Neural cell (in vitro differentiated cells): ENCODE data around the gene GYPC. TPM values are rescaled to one million over a fixed set of nuclear protein-coding genes. Genes with fewer than 3 reads are reported as not detected.

Experiments used
- H2AFZ ChIP-seq: fragments of 200-600, 300-800 bp; sonication (generic), shearing (Covaris generic); 2 replicates; pipeline ENCODE4 v1.6.0; 2014; ENCODE audit warnings: low read depth, mild to moderate bottlenecking, antibody characterized with exemption, low read length, moderate library complexity
- H3F3A ChIP-seq: fragments of 200-600 bp; shearing (Covaris generic); 2 replicates; pipeline ENCODE4 v1.6.1; 2016; ENCODE audit warnings: mild to moderate bottlenecking, moderate library complexity, mixed read lengths, antibody characterized with exemption, low read length; ENCODE audit not compliant: insufficient read depth, poor library complexity, severe bottlenecking
- H3K27ac ChIP-seq: fragments of 200-600, 300-800 bp; sonication (generic), shearing (Covaris generic); 2 replicates; pipeline ENCODE4 v1.5.1; 2014; ENCODE audit warnings: mild to moderate bottlenecking, low read length, moderate library complexity
- H3K27me3 ChIP-seq: fragments of 300-800, 200-600 bp; sonication (generic), shearing (Covaris generic); 2 replicates; pipeline ENCODE4 v1.6.0; 2014; ENCODE audit warnings: mild to moderate bottlenecking, low read depth, low read length, moderate library complexity; ENCODE audit not compliant: insufficient read depth
- H3K36me3 ChIP-seq: fragments of 300-800, 200-600 bp; sonication (generic), shearing (Covaris generic); 2 replicates; pipeline ENCODE4 v1.5.1; 2014; ENCODE audit warnings: mild to moderate bottlenecking, antibody characterized with exemption, low read length, moderate library complexity; ENCODE audit not compliant: insufficient read depth
- H3K4me2 ChIP-seq: fragments of 300-800, 200-600 bp; sonication (generic), shearing (Covaris generic); 2 replicates; pipeline ENCODE4 v1.6.0; 2014; ENCODE audit warnings: mild to moderate bottlenecking, low read length
- H3K4me3 ChIP-seq: fragments of 300-800, 200-600 bp; sonication (generic), shearing (Covaris generic); 2 replicates; pipeline ENCODE4 v1.5.1; 2014; ENCODE audit warnings: mild to moderate bottlenecking, low read length, moderate library complexity
- H3K79me2 ChIP-seq: fragments of 200-600 bp; shearing (Covaris generic); replicated peaks from 2 replicates; pipeline ENCODE4 v1.6.0; 2014; ENCODE audit warnings: mild to moderate bottlenecking, low read length, moderate library complexity; ENCODE audit not compliant: insufficient read depth
- H3K9ac ChIP-seq: fragments of 300-800, 200-600 bp; sonication (generic), shearing (Covaris generic); 2 replicates; pipeline ENCODE4 v1.6.1; 2016; ENCODE audit warnings: mild to moderate bottlenecking, low read length, mixed read lengths
- H3K9me2 ChIP-seq: fragments of 200-600 bp; shearing (Covaris generic); 2 replicates; pipeline ENCODE4 v1.6.1; 2016; ENCODE audit warnings: mild to moderate bottlenecking, low read length, mixed read lengths; ENCODE audit not compliant: insufficient read depth
- H3K9me3 ChIP-seq: fragments of 200-600, 300-800 bp; sonication (generic), shearing (Covaris generic); 2 replicates; pipeline ENCODE4 v1.6.1; 2016; ENCODE audit warnings: mild to moderate bottlenecking, mixed run types, low read length, moderate library complexity, mixed read lengths
- H4K20me1 ChIP-seq: fragments of 200-600 bp; shearing (Covaris generic); 2 replicates; pipeline ENCODE4 v1.6.1; 2016; ENCODE audit warnings: mild to moderate bottlenecking, mixed run types; ENCODE audit not compliant: insufficient read depth
- CTCF ChIP-seq: fragments of 450-650 bp; IDR thresholded peaks from 2 replicates; pipeline ENCODE4 v1.5.1; 2014; ENCODE audit warnings: antibody characterized with exemption, mild to moderate bottlenecking, moderate library complexity; ENCODE audit not compliant: poor library complexity, severe bottlenecking
- EP300 ChIP-seq: fragments of 450-650 bp; conservative IDR thresholded peaks from 2 replicates; pipeline ENCODE4 v1.6.1; 2014; ENCODE audit warnings: antibody characterized with exemption, mild to moderate bottlenecking, moderate library complexity; ENCODE audit not compliant: poor library complexity, severe bottlenecking
- EZH2 ChIP-seq: fragments of 200-600, 300-800 bp; shearing (Covaris generic), sonication (generic); IDR thresholded peaks from 2 replicates; pipeline ENCODE4 v1.6.1; 2014; ENCODE audit warnings: antibody characterized with exemption, low read length, borderline replicate concordance, mild to moderate bottlenecking; ENCODE audit not compliant: insufficient read depth, poor library complexity, severe bottlenecking
- MXI1 ChIP-seq: fragments of 450-650 bp; conservative IDR thresholded peaks from 2 replicates; pipeline ENCODE4 v1.6.1; 2014; ENCODE audit warnings: antibody characterized with exemption, mild to moderate bottlenecking; ENCODE audit not compliant: poor library complexity, severe bottlenecking
- POLR2AphosphoS5 ChIP-seq: IDR thresholded peaks from 2 replicates; pipeline ENCODE4 v1.6.1; 2012
- RAD21 ChIP-seq: fragments of 450-650 bp; conservative IDR thresholded peaks from 2 replicates; pipeline ENCODE4 v1.6.1; 2014; ENCODE audit warnings: antibody characterized with exemption, mild to moderate bottlenecking, moderate library complexity
- REST ChIP-seq: IDR thresholded peaks from 2 replicates; pipeline ENCODE4 v1.6.1; 2012; ENCODE audit warnings: borderline replicate concordance
- SMC3 ChIP-seq: fragments of 450-650 bp; conservative IDR thresholded peaks from 2 replicates; pipeline ENCODE4 v1.6.1; 2014; ENCODE audit warnings: antibody characterized with exemption, mild to moderate bottlenecking, moderate library complexity; ENCODE audit not compliant: poor library complexity
- TAF1 ChIP-seq: IDR thresholded peaks from 2 replicates; pipeline ENCODE4 v1.6.1; 2012; ENCODE audit warnings: low read depth
- polyA plus RNA-seq: library from polyadenylated mRNA; depleted of rRNA; stranded (reverse); fragments of >200 nt; gene quantifications from 2 replicates; pipeline ENCODE4 v1.2.3, GENCODE V29; 2014

GYPC gene
- polyA plus RNA-seq, 1 donor from 2014 or later, result 0.40 TPM

- Histone ChIP-seq H4K20me1 (no peaks in the 10 kb centered on the region), H3K79me2 (no peaks in the 10 kb centered on the region), H3K27me3 (no peaks in the 10 kb centered on the region), H3K4me3 (no peak overlapping the region), H3K27ac (no peak overlapping the region), H3F3A (no peaks in the 10 kb centered on the region), H3K9ac (no peak overlapping the region), H3K4me2 (no peak overlapping the region), H3K9me3 (no peaks in the 10 kb centered on the region), H3K9me2 (no peaks in the 10 kb centered on the region), H3K36me3 (no peaks in the 10 kb centered on the region), H2AFZ (no peak overlapping the region)
- TF ChIP-seq REST, result no peak
- TF ChIP-seq POLR2AphosphoS5, result no peak
- no peak for TF ChIP-seq MXI1
- TF ChIP-seq EZH2, result no peak
- TF ChIP-seq CTCF, result no peak
- no peak for TF ChIP-seq EP300
- no peak for TF ChIP-seq SMC3
- no peak for TF ChIP-seq RAD21
Measured at GRCh38 chr2:126699018-126699417, 43.1 kb downstream of the GYPC start.

GRCh38 chr2:126699716-126700581, 44.0 kb downstream of the GYPC start:
- no peaks in the 10 kb centered on the region for H3F3A ChIP-seq
- H3K9me2 ChIP-seq, result no peaks in the 10 kb centered on the region
- no peak overlapping the region for H3K27ac ChIP-seq
- H3K36me3 ChIP-seq, result no peaks in the 10 kb centered on the region
- no peak overlapping the region for H3K4me2 ChIP-seq
- no peak for TF ChIP-seq EZH2
- no peak for TF ChIP-seq RAD21
- TF ChIP-seq EP300, result no peak
- TF ChIP-seq CTCF, result no peak
- TF ChIP-seq SMC3, result no peak
- no peak for TF ChIP-seq REST
- no peak for TF ChIP-seq POLR2AphosphoS5
- no peak for TF ChIP-seq TAF1
- no peak overlapping the region for H3K9ac ChIP-seq
- no peaks in the 10 kb centered on the region for H4K20me1 ChIP-seq
- H3K9me3 ChIP-seq, result no peaks in the 10 kb centered on the region
- no peak overlapping the region for H3K4me3 ChIP-seq
- H3K27me3 ChIP-seq, result no peaks in the 10 kb centered on the region
- H2AFZ ChIP-seq, result no peak overlapping the region
- no peaks in the 10 kb centered on the region for H3K79me2 ChIP-seq
